ENCODE results near the gene COX5A.

Gene COX5A

GRCh38 chr15:74873036-74873755, 64.7 kb downstream of the COX5A start, which contains the start of gene SCAMP2:
TSS of gene SCAMP2 (minus strand) at chr15:74873365. CDS start at chr15:74873255, 110 bp downstream.
- DNase-seq (ENCODE audit: extremely low read depth in 1 of 2, low read depth in 1 of 2) = peak; percentile 79 to 91

GRCh38 chr15:74872702-74873035, 65.2 kb downstream of the COX5A start:
- no peak for DNase-seq (ENCODE audit: extremely low read depth in 1 of 2, low read depth in 1 of 2)

GRCh38 chr15:74870436-74871215, 67.2 kb downstream of the COX5A start:
- no peak for DNase-seq (ENCODE audit: extremely low read depth in 1 of 2, low read depth in 1 of 2)
